NB4 (cell line): ENCODE measurements around the gene BACH2.

Experiments used
- MYC ChIP-seq: IDR thresholded peaks from 2 replicates; pipeline ENCODE4 v1.6.1; 2011; ENCODE audit warnings: low read depth, low read length
- POLR2A ChIP-seq: IDR thresholded peaks from 2 replicates; pipeline ENCODE4 v1.6.1; 2011; ENCODE audit warnings: mild to moderate bottlenecking; ENCODE audit not compliant: insufficient read length; ENCODE audit errors: extremely low read depth
- TF ChIP-seq, protein P1 (sequence below): IDR thresholded peaks from one replicate; pipeline ENCODE4 v1.5.1; 2012; ENCODE audit warnings: low read depth, low read length

DNA sequence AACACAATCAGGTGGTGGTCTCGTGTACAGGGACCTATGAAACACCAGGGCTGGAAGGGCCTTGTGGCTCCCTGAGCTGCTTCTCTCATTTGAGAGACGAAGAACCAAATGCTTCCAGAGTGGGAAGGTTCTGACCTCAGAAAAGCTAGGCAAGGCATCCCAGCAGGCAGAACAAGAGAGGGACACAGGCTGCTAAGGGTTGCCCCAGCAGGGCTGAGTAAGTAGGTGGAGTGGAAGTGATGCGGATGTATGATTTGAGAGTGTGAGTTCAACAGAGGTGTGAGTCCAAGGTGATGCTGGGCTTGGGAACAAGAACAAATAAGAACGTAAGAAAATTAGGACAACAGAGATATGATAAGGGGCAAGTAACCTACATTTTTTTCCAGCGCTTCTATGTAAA lies 147.8 kb downstream of the BACH2 start:
- TF ChIP-seq, protein P1, sequence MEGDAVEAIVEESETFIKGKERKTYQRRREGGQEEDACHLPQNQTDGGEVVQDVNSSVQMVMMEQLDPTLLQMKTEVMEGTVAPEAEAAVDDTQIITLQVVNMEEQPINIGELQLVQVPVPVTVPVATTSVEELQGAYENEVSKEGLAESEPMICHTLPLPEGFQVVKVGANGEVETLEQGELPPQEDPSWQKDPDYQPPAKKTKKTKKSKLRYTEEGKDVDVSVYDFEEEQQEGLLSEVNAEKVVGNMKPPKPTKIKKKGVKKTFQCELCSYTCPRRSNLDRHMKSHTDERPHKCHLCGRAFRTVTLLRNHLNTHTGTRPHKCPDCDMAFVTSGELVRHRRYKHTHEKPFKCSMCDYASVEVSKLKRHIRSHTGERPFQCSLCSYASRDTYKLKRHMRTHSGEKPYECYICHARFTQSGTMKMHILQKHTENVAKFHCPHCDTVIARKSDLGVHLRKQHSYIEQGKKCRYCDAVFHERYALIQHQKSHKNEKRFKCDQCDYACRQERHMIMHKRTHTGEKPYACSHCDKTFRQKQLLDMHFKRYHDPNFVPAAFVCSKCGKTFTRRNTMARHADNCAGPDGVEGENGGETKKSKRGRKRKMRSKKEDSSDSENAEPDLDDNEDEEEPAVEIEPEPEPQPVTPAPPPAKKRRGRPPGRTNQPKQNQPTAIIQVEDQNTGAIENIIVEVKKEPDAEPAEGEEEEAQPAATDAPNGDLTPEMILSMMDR: no peak
- TF ChIP-seq POLR2A (no peak), MYC (no peak)
